Measurements from ENCODE around the gene OSBP2.

Gene OSBP2

GRCh38 chr22:30945653-30946052 lies 251.0 kb downstream of the OSBP2 start:
- H3K9me3 ChIP-seq (ENCODE audit: control insufficient read depth, low read length): no peaks in the 10 kb centered on the region
- WGBS, 2 experiments (ENCODE audit: insufficient coverage in 2 of 2): 88 to 100% methylated on average over 2 of the region's 2 CpGs
- H3K27ac ChIP-seq (ENCODE audit: low read depth, low read length, severe bottlenecking): no peak overlapping the region
- peaks cover 100% of the 10 kb centered on the region for H3K36me3 ChIP-seq (ENCODE audit: control insufficient read depth, insufficient read depth, low read length)
- no peaks in the 10 kb centered on the region for H3K4me1 ChIP-seq (ENCODE audit: control insufficient read depth, insufficient read depth, low read length, poor library complexity, severe bottlenecking)
- no peak overlapping the region for H3K4me3 ChIP-seq (ENCODE audit: extremely low read depth, insufficient read depth, low read length, poor library complexity, severe bottlenecking)

- Histone ChIP-seq H3K9me3 (ENCODE audit: control insufficient read depth, low read length) (no peaks in the 10 kb centered on the region), H3K4me3 (ENCODE audit: extremely low read depth, insufficient read depth, low read length, poor library complexity, severe bottlenecking) (no peak overlapping the region), H3K36me3 (ENCODE audit: control insufficient read depth, insufficient read depth, low read length) (peaks cover 100% of the 10 kb centered on the region), H3K4me1 (ENCODE audit: control insufficient read depth, insufficient read depth, low read length, poor library complexity, severe bottlenecking) (no peaks in the 10 kb centered on the region), H3K27ac (ENCODE audit: low read depth, low read length, severe bottlenecking) (no peak overlapping the region)
- 87 to 90% methylated on average over 6 to 7 of the region's 7 CpGs for WGBS, 2 experiments (ENCODE audit: insufficient coverage in 2 of 2)
These were observed 251.7 kb downstream of the OSBP2 start for GRCh38 chr22:30946354-30946753.

GRCh38 chr22:30947173-30947815 lies 252.6 kb downstream of the OSBP2 start:
- Histone ChIP-seq H3K4me3 (ENCODE audit: extremely low read depth, insufficient read depth, low read length, poor library complexity, severe bottlenecking) (no peak overlapping the region), H3K36me3 (ENCODE audit: control insufficient read depth, insufficient read depth, low read length) (peaks cover 100% of the 10 kb centered on the region), H3K4me1 (ENCODE audit: control insufficient read depth, insufficient read depth, low read length, poor library complexity, severe bottlenecking) (no peaks in the 10 kb centered on the region), H3K9me3 (ENCODE audit: control insufficient read depth, low read length) (no peaks in the 10 kb centered on the region), H3K27ac (ENCODE audit: low read depth, low read length, severe bottlenecking) (no peak overlapping the region)
- WGBS, 2 experiments (ENCODE audit: insufficient coverage in 2 of 2): 63 to 81% methylated on average over 3 to 4 of the region's 5 CpGs

GRCh38 chr22:30947816-30948454 lies 253.3 kb downstream of the OSBP2 start:
- Histone ChIP-seq H3K36me3 (ENCODE audit: control insufficient read depth, insufficient read depth, low read length) (peaks cover 100% of the 10 kb centered on the region), H3K9me3 (ENCODE audit: control insufficient read depth, low read length) (no peaks in the 10 kb centered on the region), H3K27ac (ENCODE audit: low read depth, low read length, severe bottlenecking) (no peak overlapping the region), H3K4me1 (ENCODE audit: control insufficient read depth, insufficient read depth, low read length, poor library complexity, severe bottlenecking) (no peaks in the 10 kb centered on the region), H3K4me3 (ENCODE audit: extremely low read depth, insufficient read depth, low read length, poor library complexity, severe bottlenecking) (no peak overlapping the region)
- WGBS, 2 experiments (ENCODE audit: insufficient coverage in 2 of 2): 66% methylated on average over 2 of the region's 2 CpGs; no CpG with 5 or more reads in 1 of the 2 experiments

- H3K4me1 ChIP-seq (ENCODE audit: control insufficient read depth, insufficient read depth, low read length, poor library complexity, severe bottlenecking): no peaks in the 10 kb centered on the region
- 93 to 96% methylated on average over 3 of the region's 3 CpGs for WGBS, 2 experiments (ENCODE audit: insufficient coverage in 2 of 2)
- peaks cover 100% of the 10 kb centered on the region for H3K36me3 ChIP-seq (ENCODE audit: control insufficient read depth, insufficient read depth, low read length)
- H3K4me3 ChIP-seq (ENCODE audit: extremely low read depth, insufficient read depth, low read length, poor library complexity, severe bottlenecking): no peak overlapping the region
- no peaks in the 10 kb centered on the region for H3K9me3 ChIP-seq (ENCODE audit: control insufficient read depth, low read length)
- no peak overlapping the region for H3K27ac ChIP-seq (ENCODE audit: low read depth, low read length, severe bottlenecking)
These were observed 254.3 kb downstream of the OSBP2 start for GRCh38 chr22:30948930-30949342.

GRCh38 chr22:30949934-30950660 lies 255.4 kb downstream of the OSBP2 start:
- WGBS, 2 experiments (ENCODE audit: insufficient coverage in 2 of 2): 96 to 97% methylated on average over 6 of the region's 7 CpGs
- H3K27ac ChIP-seq (ENCODE audit: low read depth, low read length, severe bottlenecking): no peak overlapping the region
- H3K9me3 ChIP-seq (ENCODE audit: control insufficient read depth, low read length): no peaks in the 10 kb centered on the region
- no peak overlapping the region for H3K4me3 ChIP-seq (ENCODE audit: extremely low read depth, insufficient read depth, low read length, poor library complexity, severe bottlenecking)
- H3K36me3 ChIP-seq (ENCODE audit: control insufficient read depth, insufficient read depth, low read length): peaks cover 100% of the 10 kb centered on the region
- H3K4me1 ChIP-seq (ENCODE audit: control insufficient read depth, insufficient read depth, low read length, poor library complexity, severe bottlenecking): no peaks in the 10 kb centered on the region

GRCh38 chr22:30953206-30953605 lies 258.5 kb downstream of the OSBP2 start:
- Histone ChIP-seq H3K9me3 (ENCODE audit: control insufficient read depth, low read length) (no peaks in the 10 kb centered on the region), H3K4me1 (ENCODE audit: control insufficient read depth, insufficient read depth, low read length, poor library complexity, severe bottlenecking) (no peaks in the 10 kb centered on the region), H3K27ac (ENCODE audit: low read depth, low read length, severe bottlenecking) (no peak overlapping the region), H3K4me3 (ENCODE audit: extremely low read depth, insufficient read depth, low read length, poor library complexity, severe bottlenecking) (no peak overlapping the region), H3K36me3 (ENCODE audit: control insufficient read depth, insufficient read depth, low read length) (peaks cover 96% of the 10 kb centered on the region)
- WGBS, 2 experiments (ENCODE audit: insufficient coverage in 2 of 2): 94 to 100% methylated on average over 2 of the region's 2 CpGs

- no peaks in the 10 kb centered on the region for H3K4me1 ChIP-seq (ENCODE audit: control insufficient read depth, insufficient read depth, low read length, poor library complexity, severe bottlenecking)
- no peaks in the 10 kb centered on the region for H3K9me3 ChIP-seq (ENCODE audit: control insufficient read depth, low read length)
- WGBS, 2 experiments (ENCODE audit: insufficient coverage in 2 of 2): 83 to 89% methylated on average over 4 of the region's 4 CpGs
- no peak overlapping the region for H3K4me3 ChIP-seq (ENCODE audit: extremely low read depth, insufficient read depth, low read length, poor library complexity, severe bottlenecking)
- H3K27ac ChIP-seq (ENCODE audit: low read depth, low read length, severe bottlenecking): no peak overlapping the region
- peaks cover 76% of the 10 kb centered on the region for H3K36me3 ChIP-seq (ENCODE audit: control insufficient read depth, insufficient read depth, low read length)
These were observed 260.5 kb downstream of the OSBP2 start for GRCh38 chr22:30955153-30955552.

Measured in mesodermal cell (in vitro differentiated cells).